ENCODE measurements around the gene SLC17A9.
A peak's percentile ranks its signal among the peaks of the same experiment; 100 is the strongest.

SLC17A9 gene

DNA sequence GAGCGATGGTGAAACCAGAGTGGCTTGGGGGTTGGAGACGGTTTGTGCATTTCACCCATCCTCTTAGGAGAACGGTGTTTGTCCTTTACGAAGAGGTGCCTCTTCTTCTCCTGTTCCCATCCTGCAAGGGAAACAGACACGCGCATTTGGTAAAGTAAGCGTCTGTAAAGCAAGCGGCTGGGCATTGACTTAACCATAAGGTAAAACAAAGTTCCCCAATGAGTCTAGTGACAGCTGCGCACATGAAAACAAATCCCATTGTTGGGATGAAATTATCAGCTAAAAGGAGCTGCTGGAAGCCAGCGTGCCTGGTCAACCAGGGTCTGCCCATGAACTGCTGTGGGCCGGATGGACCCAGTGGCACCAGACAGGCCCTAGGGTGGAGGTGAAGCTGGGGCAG, 48.4 kb downstream of the SLC17A9 start:
- no peak for DNase-seq (ENCODE audit: low read depth in 1 of 2, low spot score in 1 of 2)

GRCh38 chr20:63002511-63002910, 50.0 kb downstream of the SLC17A9 start:
- no peak for DNase-seq (ENCODE audit: low read depth in 1 of 2, low spot score in 1 of 2)

- no peak for DNase-seq (ENCODE audit: low read depth in 1 of 2, low spot score in 1 of 2)
Observed at GRCh38 chr20:63003546-63003945, 51.0 kb downstream of the SLC17A9 start.

- no peak for DNase-seq (ENCODE audit: low read depth in 1 of 2, low spot score in 1 of 2)
Observed at GRCh38 chr20:63004607-63005364, 52.3 kb downstream of the SLC17A9 start.

DNA sequence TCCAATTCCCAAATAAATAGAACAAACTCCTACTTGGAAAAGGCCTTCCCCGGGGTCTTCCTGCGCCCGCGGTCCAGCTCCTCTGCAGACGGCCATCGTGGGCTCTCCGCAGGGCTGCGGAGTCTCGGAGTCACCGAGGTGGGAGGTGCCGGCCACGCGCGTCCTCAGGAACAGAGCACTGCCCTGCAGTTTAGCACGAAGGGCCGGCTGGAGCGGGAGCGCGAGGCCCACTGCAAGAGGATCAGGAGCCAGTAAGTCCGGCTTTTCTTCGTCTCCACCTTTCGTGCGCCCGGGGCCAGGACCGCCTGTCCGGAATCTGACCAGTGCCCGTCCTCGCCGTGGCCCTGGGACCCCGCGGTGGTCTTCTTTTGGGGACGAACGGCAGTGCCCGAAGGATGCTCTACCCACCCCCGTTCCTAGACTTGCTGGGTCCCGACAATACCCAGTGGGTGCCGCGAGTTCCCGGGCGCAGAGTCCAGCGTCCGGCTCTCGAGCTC, 52.9 kb downstream of the SLC17A9 start:
- DNase-seq (ENCODE audit: low read depth in 1 of 2, low spot score in 1 of 2): no peak

- DNase-seq (ENCODE audit: low read depth in 1 of 2, low spot score in 1 of 2): no peak
Observed at GRCh38 chr20:63005862-63006539, 53.5 kb downstream of the SLC17A9 start.

DNA sequence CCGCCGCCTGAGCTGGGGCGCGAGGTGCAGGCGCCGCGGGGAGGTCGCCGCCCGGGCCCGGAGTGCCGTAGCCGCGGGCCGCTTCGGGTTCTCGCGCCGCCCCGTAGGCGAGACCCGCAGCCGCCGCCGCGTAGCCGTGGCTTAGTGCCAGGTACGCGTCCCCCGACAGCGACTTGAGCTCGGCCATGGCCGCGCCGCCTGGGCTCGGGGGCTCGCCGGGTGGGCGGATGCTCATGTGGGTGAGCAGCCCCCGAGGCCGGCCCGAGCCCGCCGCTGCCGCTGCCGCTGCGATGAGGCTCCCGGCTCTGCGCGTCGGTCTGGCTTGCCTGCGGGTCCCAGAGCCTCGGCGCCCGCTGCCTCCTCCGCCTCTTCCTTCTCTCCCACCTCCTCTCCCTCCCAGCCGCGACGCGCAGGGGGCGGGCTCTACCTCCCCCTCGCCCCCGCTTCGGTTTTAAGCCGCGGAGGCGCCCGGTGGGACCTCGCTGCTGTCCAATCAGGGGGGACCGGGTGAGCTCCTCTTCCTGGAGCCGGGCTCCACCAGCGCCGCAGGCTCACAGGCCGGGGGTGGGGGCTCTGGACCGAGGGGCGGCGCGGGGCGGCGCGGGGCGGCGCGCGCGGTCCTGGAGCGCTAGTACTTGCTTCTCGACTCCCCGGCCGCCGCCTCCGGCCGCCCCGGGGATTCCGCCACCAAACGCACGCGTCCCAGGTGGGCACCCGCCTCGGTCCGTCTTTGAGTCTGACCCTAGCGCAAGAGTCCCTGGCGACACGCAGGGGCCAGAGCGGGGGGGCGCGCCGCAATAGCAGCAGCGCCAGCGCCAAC, 54.2 kb downstream of the SLC17A9 start, which contains the start of gene BHLHE23:
TSS of gene BHLHE23 (minus strand) at position 425 of the 820 bp plus-strand sequence. CDS start at position 235, 190 bp downstream.
- DNase-seq (ENCODE audit: low read depth in 1 of 2, low spot score in 1 of 2): no peak

GRCh38 chr20:63007360-63007645, 54.8 kb downstream of the SLC17A9 start:
- DNase-seq (ENCODE audit: low read depth in 1 of 2, low spot score in 1 of 2): no peak

DNA sequence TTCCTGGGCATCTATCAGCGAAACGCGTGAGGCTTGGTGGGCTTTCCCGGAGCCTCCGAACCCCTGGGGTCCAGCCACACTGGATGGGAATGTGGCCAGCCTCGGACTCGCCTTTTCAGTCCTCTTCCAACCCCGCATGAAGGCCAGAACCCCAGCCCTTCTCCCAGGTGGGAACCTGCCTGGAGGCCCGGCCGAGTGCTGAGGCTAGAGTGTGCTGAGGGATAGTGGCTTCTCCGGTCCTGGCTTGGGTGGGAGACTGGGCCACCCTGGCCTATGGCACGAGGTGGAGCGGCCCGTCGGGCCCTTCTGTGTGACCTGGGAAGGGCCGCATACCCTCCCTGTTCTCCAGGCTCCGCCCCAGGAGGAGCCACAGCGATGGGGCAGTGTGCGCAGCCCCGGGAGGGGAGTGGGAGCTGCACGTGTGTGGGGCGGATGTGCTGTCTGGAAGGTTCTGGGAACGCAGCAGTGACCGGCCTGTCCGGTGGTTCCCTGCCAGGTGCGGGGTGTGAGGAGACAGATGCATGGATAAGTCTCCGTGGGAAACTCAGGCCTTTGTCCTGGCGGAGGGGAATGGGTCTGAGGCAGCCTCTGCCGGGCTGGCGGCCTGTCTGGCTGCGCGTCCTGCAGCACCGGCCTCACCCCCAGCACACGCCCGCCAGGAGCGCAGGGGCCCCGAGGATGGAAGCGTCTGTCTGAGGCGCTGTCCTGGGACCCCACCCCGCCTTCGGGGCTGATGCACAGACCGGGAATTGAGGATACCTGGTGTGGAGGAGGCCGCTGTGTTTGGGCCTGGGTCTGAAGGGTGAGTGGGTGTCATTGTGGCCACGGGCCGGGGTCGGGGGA, 55.4 kb downstream of the SLC17A9 start:
- no peak for DNase-seq (ENCODE audit: low read depth in 1 of 2, low spot score in 1 of 2)

DNA sequence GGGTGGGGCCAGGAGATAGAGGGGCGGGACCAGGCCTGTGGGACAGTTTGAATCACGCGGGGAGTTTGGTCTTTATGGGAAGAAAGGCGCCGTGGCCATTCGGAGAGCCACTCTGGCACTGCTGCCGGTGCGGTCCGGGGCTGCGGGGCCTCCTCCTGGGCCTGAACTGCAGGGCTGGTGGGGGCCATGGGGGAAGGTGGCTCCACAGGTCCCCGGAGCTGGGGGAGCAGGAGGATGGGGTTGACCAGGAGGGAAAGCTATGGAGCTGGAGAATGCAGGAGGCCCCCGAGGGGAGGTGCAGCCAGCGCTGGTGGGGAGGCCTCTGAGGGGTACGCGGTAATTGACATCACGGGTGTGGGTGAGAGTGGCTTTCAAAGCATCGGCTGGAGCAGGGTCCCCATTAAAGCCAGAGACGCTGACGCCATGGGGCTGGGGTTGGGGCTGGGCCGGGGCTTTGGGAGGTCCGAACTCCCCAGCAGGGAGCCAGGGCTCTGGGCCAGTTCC, 56.1 kb downstream of the SLC17A9 start:
- no peak for DNase-seq (ENCODE audit: low read depth in 1 of 2, low spot score in 1 of 2)

- peak; percentile 72 to 80 for DNase-seq (ENCODE audit: low read depth in 1 of 2, low spot score in 1 of 2)
Observed at GRCh38 chr20:63009045-63009961, 56.8 kb downstream of the SLC17A9 start.

- peak; percentile 34 to 49 for DNase-seq (ENCODE audit: low read depth in 1 of 2, low spot score in 1 of 2)
Observed at GRCh38 chr20:63009988-63010769, 57.7 kb downstream of the SLC17A9 start.

- DNase-seq (ENCODE audit: low read depth in 1 of 2, low spot score in 1 of 2): no peak
Observed at GRCh38 chr20:63011798-63012197, 59.3 kb downstream of the SLC17A9 start.

DNA sequence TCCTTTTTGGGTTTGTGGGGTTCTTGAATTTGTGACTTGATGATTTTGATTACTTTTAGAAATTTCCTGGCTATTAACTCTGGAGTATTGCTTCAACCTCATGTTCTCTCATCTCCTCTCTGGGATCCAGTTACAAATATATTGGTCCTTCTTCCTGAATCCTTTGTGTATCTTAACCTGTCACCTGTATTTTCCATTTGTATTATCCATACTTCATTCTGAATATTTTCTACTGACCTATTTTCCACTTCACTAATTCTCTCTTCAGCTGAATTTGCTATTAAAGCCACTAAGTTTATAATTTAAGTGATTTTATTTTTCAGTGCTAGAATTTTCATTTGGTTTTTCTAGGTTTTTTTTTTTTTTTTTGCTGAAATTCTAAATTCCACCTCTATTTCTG, 60.7 kb downstream of the SLC17A9 start:
- DNase-seq (ENCODE audit: low read depth in 1 of 2, low spot score in 1 of 2): no peak

- DNase-seq (ENCODE audit: low read depth in 1 of 2, low spot score in 1 of 2): no peak
Observed at GRCh38 chr20:63014287-63014686, 61.8 kb downstream of the SLC17A9 start.

- no peak for DNase-seq (ENCODE audit: low read depth in 1 of 2, low spot score in 1 of 2)
Observed at GRCh38 chr20:63014710-63015109, 62.2 kb downstream of the SLC17A9 start.

DNA sequence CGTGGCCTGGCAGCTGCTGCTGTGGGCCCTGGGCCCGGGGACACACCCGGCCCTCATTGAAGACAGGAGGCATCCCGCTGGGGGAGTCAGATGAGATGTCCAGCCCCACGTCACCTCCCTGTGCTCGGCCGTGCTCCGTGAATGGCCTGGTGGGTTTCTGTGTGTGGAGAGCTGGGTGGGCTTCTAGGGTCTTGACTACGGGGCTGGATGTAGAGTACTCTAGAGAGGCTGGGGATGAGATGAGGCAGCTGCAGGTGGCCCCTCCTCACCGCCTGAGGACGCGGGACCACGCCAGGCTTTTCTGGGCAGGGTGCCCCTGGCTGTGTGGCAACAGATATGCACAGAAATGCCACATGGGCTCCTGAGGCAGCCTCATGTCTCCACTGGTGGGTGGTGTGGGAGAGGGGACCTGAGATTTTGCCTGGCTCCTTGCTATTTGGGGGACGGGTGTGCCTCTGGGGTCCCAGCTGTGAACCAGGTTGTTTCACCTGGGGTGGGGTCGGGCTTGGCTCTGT, 62.7 kb downstream of the SLC17A9 start:
- no peak for DNase-seq (ENCODE audit: low read depth in 1 of 2, low spot score in 1 of 2)

GRCh38 chr20:63015662-63016361, 63.3 kb downstream of the SLC17A9 start:
- no peak for DNase-seq (ENCODE audit: low read depth in 1 of 2, low spot score in 1 of 2)

Measured in activated T-helper 1 cell treated with anti-CD3 and anti-CD28 coated beads, Interleukin-2, amount 50 U/mL, for 16 hours (primary cell).